Epithelial cell of esophagus (primary cell): ENCODE data around the gene TRIP13.

Experiments
- DNase-seq: peaks from one replicate; pipeline ENCODE4 v3.0.0; 2010; ENCODE audit warnings: low read depth
- H3K4me3 ChIP-seq: 2 replicates; pipeline ENCODE4 v1.5.1; 2011; ENCODE audit warnings: mild to moderate bottlenecking, low read length, control low read depth
- CTCF ChIP-seq: IDR thresholded peaks from 2 replicates; pipeline ENCODE4 v1.5.1; 2011; ENCODE audit warnings: low read depth, mild to moderate bottlenecking, low read length, control low read depth, inconsistent platforms; ENCODE audit not compliant: insufficient read depth; ENCODE audit errors: missing control alignments

The TRIP13 gene

GRCh38 chr5:953535-954449, 61.1 kb downstream of the TRIP13 start:
- TF ChIP-seq CTCF, result no peak
- H3K4me3 ChIP-seq, result no peak overlapping the region
- no peak for DNase-seq

GRCh38 chr5:955886-956761, 63.4 kb downstream of the TRIP13 start:
- no peak for TF ChIP-seq CTCF
- H3K4me3 ChIP-seq, result no peak overlapping the region
- DNase-seq, result no peak

- DNase-seq, result no peak
- no peak overlapping the region for H3K4me3 ChIP-seq
- no peak for TF ChIP-seq CTCF
These were observed 64.5 kb downstream of the TRIP13 start for GRCh38 chr5:956941-957747.

- no peak for DNase-seq
- no peak overlapping the region for H3K4me3 ChIP-seq
- TF ChIP-seq CTCF, result no peak
These were observed 65.2 kb downstream of the TRIP13 start for GRCh38 chr5:957748-958485.

GRCh38 chr5:958701-959571, 66.3 kb downstream of the TRIP13 start:
- no peak for DNase-seq
- H3K4me3 ChIP-seq, result no peak overlapping the region
- TF ChIP-seq CTCF, result no peak
